Endothelial cell of umbilical vein (primary cell): ENCODE results near the gene RFPL1.

ENCODE experiments used
- TF ChIP-seq, protein P1 (sequence below), 2 donors: IDR thresholded peaks; 1 replicate in 1 of 2; 2 replicates in 1 of 2; pipeline ENCODE4 v1.5.1; 2011; ENCODE audit warnings: low read length in 2 of 2, mild to moderate bottlenecking in 2 of 2, moderate library complexity in 2 of 2, control low read depth in 1 of 2, inconsistent platforms in 1 of 2, low read depth in 1 of 2; ENCODE audit not compliant: insufficient read depth in 1 of 2; ENCODE audit errors: extremely low read depth in 1 of 2
- TF ChIP-seq, protein P2 (sequence below): IDR thresholded peaks from 2 replicates; pipeline ENCODE4 v1.6.1; 2011; ENCODE audit not compliant: insufficient read depth, insufficient read length

DNA sequence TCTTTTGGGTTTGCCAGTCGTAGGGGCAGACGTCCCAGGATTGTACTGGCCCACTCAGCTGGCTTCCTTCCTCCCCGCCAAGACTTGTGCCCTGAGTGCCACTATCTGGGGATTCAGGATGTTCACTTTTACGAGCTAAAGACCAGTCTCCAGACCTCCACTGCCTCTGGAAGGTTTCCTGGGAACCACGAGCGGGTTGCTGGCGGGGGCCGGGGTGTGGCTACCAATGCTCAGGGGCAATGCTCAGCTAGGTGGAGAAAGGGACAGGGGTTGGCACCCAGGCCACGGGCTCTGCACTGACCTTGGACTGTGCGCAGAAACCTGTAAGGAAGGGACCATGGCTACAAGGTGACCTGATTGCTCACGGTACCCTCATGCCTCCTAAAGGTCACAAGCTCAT, 43.9 kb downstream of the RFPL1 start:
- TF ChIP-seq, protein P1, sequence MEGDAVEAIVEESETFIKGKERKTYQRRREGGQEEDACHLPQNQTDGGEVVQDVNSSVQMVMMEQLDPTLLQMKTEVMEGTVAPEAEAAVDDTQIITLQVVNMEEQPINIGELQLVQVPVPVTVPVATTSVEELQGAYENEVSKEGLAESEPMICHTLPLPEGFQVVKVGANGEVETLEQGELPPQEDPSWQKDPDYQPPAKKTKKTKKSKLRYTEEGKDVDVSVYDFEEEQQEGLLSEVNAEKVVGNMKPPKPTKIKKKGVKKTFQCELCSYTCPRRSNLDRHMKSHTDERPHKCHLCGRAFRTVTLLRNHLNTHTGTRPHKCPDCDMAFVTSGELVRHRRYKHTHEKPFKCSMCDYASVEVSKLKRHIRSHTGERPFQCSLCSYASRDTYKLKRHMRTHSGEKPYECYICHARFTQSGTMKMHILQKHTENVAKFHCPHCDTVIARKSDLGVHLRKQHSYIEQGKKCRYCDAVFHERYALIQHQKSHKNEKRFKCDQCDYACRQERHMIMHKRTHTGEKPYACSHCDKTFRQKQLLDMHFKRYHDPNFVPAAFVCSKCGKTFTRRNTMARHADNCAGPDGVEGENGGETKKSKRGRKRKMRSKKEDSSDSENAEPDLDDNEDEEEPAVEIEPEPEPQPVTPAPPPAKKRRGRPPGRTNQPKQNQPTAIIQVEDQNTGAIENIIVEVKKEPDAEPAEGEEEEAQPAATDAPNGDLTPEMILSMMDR (IDR thresholded peaks at IDR 0.05; ENCODE audit: extremely low read depth in 1 of 2, insufficient read depth in 1 of 2, low read depth in 1 of 2, low read length in 2 of 2), result no peak
- TF ChIP-seq, protein P2, sequence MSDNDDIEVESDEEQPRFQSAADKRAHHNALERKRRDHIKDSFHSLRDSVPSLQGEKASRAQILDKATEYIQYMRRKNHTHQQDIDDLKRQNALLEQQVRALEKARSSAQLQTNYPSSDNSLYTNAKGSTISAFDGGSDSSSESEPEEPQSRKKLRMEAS, result no peak
